HepG2 (cell line): ENCODE measurements around the gene DOCK1.

Source experiments
- BCL6 ChIP-seq: IDR thresholded peaks from 2 replicates; pipeline ENCODE4 v1.6.1; 2016; ENCODE audit warnings: missing genetic modification reagents, missing compliant biosample characterization
- CHD2 ChIP-seq: IDR thresholded peaks from 2 replicates; pipeline ENCODE4 v1.6.1; 2011; ENCODE audit warnings: low read depth, low read length, improper control_type of control experiment
- CHD4 ChIP-seq: fragments of 200-600 bp; sonication (generic); IDR thresholded peaks from 2 replicates; pipeline ENCODE4 v1.7.0; 2017; ENCODE audit warnings: mild to moderate bottlenecking, low read length, borderline replicate concordance
- DR1 ChIP-seq: sonication (generic); formaldehyde crosslinking; IDR thresholded peaks from 2 replicates; pipeline ENCODE4 v1.8.0; 2021; ENCODE audit warnings: mild to moderate bottlenecking, missing genetic modification reagents, inconsistent platforms
- FOXP4 ChIP-seq: sonication (generic); formaldehyde crosslinking; IDR thresholded peaks from 2 replicates; pipeline ENCODE4 v1.4.0; 2020; ENCODE audit warnings: missing genetic modification reagents
- LRRFIP1 ChIP-seq: sonication (generic); formaldehyde crosslinking; conservative IDR thresholded peaks from 2 replicates; pipeline ENCODE4 v1.4.0; 2020; ENCODE audit warnings: missing genetic modification reagents
- MAX ChIP-seq: IDR thresholded peaks from 2 replicates; pipeline ENCODE4 v1.6.1; 2012; ENCODE audit warnings: inconsistent platforms
- MED1 ChIP-seq: sonication (generic); formaldehyde crosslinking; IDR thresholded peaks from 2 replicates; pipeline ENCODE4 v1.4.0; 2020; ENCODE audit warnings: missing genetic modification reagents
- NFE2 ChIP-seq: sonication (generic); formaldehyde crosslinking; IDR thresholded peaks from 2 replicates; pipeline ENCODE4 v1.4.0; 2020; ENCODE audit warnings: missing genetic modification reagents
- PBX2 ChIP-seq: IDR thresholded peaks from 2 replicates; pipeline ENCODE4 v1.6.1; 2016; ENCODE audit warnings: control low read depth
- SIN3A ChIP-seq: IDR thresholded peaks from 2 replicates; pipeline ENCODE4 v1.6.1; 2011; ENCODE audit warnings: low read depth, mild to moderate bottlenecking, control low read depth, low read length, borderline replicate concordance
- ZBTB40 ChIP-seq, 2 experiments: fragments of 450-650 bp in 1 of 2; sonication (generic) in 1 of 2; formaldehyde crosslinking in 1 of 2; IDR thresholded peaks; 2 replicates each; pipeline versions ENCODE4 v1.6.1 to v1.8.0; 2016 to 2022; ENCODE audit warnings: antibody characterized with exemption in 1 of 2, mild to moderate bottlenecking in 1 of 2, missing genetic modification reagents in 1 of 2
- ZKSCAN1 ChIP-seq: fragments of 150-350 bp; IDR thresholded peaks from 2 replicates; pipeline ENCODE4 v1.6.1; 2014; ENCODE audit warnings: low read length
- ZNF24 ChIP-seq: fragments of 450-650 bp; IDR thresholded peaks from 2 replicates; pipeline ENCODE4 v1.6.1; 2017; ENCODE audit warnings: antibody characterized with exemption, mild to moderate bottlenecking

GRCh38 chr10:126946746-126947145, 41.5 kb downstream of the DOCK1 start:
- TF ChIP-seq DR1 (CRISPR knock-in tag) (no peak), FOXP4 (CRISPR knock-in tag) (no peak), ZNF24 (no peak), MAX (no peak), CHD2 (no peak), NFE2 (CRISPR knock-in tag) (no peak), CHD4 (no peak), ZKSCAN1 (no peak), SIN3A (no peak), ZBTB40 (IDR thresholded peaks at IDR 0.05) (no peak), ZBTB40 (CRISPR knock-in tag; IDR thresholded peaks at IDR 0.05) (no peak), PBX2 (CRISPR knock-in tag) (no peak), MED1 (CRISPR knock-in tag) (no peak), BCL6 (CRISPR knock-in tag) (no peak), LRRFIP1 (CRISPR knock-in tag) (no peak)
